PC-3 (cell line): ENCODE measurements around the gene SDK1.

Experiments
- EZH2 ChIP-seq: fragments of 300-600 bp; sonication (generic); IDR thresholded peaks from one replicate; pipeline ENCODE4 v1.6.1; 2017; ENCODE audit warnings: antibody characterized with exemption, mild to moderate bottlenecking, low read length; ENCODE audit not compliant: unreplicated experiment
- TF ChIP-seq, protein P1 (sequence below): fragments of 300-600 bp; sonication (generic); conservative IDR thresholded peaks from 2 replicates; pipeline ENCODE4 v1.5.1; 2017; ENCODE audit warnings: antibody characterized with exemption, low read depth, mild to moderate bottlenecking, low read length

DNA sequence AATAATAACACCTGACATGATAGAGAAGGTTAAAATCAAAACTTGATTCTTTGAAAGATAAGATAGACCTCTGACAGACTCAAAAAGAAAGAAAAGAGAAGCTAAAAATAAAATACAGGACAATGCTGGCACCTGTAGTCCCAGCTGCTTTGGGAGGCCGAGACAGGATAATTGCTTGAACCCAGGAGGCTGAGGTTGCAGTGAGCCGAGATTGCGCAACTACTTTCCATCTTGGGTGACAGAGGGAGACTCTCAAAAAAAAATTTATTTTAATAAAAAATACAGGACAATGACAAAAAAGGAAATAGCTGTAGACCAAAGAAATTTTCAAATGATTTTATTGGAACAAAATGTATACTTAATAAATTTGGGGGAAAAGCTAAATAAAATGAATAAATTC is 263.2 kb downstream of the SDK1 start:
- TF ChIP-seq, protein P1, sequence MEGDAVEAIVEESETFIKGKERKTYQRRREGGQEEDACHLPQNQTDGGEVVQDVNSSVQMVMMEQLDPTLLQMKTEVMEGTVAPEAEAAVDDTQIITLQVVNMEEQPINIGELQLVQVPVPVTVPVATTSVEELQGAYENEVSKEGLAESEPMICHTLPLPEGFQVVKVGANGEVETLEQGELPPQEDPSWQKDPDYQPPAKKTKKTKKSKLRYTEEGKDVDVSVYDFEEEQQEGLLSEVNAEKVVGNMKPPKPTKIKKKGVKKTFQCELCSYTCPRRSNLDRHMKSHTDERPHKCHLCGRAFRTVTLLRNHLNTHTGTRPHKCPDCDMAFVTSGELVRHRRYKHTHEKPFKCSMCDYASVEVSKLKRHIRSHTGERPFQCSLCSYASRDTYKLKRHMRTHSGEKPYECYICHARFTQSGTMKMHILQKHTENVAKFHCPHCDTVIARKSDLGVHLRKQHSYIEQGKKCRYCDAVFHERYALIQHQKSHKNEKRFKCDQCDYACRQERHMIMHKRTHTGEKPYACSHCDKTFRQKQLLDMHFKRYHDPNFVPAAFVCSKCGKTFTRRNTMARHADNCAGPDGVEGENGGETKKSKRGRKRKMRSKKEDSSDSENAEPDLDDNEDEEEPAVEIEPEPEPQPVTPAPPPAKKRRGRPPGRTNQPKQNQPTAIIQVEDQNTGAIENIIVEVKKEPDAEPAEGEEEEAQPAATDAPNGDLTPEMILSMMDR: no peak
- TF ChIP-seq EZH2: no peak
